HG02610 (cell line): ENCODE measurements around the gene RBM20.

Experiments
- ATAC-seq: cut with Tn5 transposase; IDR thresholded peaks from one replicate; pipeline ENCODE4 v1.9.1; 2021; ENCODE audit warnings: mild to moderate bottlenecking, moderate library complexity; ENCODE audit not compliant: unreplicated experiment

The RBM20 gene

GRCh38 chr10:110885932-110886674, 242.0 kb downstream of the RBM20 start:
- no peak for ATAC-seq

DNA sequence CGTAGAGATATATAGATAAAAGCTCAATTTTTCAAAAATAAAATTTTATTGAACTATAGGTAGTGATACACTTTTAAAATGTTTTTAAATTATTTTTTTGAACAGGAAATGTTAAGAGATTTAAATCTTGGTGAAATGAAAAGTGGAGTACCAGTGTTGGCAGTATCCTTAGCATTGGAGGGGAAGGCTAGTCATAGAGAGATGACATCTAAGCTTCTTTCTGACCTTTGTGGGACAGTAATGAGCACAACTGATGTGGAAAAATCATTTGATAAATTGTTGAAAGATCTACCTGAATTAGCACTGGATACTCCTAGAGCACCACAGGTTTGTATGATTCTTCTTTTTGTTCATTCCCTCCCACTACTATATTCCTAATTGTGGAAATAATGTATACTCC, 243.4 kb downstream of the RBM20 start:
- no peak for ATAC-seq
